B cell (primary cell): ENCODE measurements around the gene SWAP70. TPM values are rescaled to one million over a fixed set of nuclear protein-coding genes. Genes with fewer than 3 reads are reported as not detected.

Experiments
- ATAC-seq: fragments of 200-7000 bp; cut with Tn5 transposase; one replicate; pipeline ENCODE4 v1.10.0; 2021; ENCODE audit warnings: low read depth, mild to moderate bottlenecking, moderate number of reproducible peaks, moderate library complexity
- CTCF ChIA-PET: fragments of 350-600 bp; sonication (Branson Sonifier 250); formaldehyde crosslinking; loops from one replicate; lab custom pipeline; 2021; ENCODE audit warnings: antibody characterized with exemption, inconsistent platforms; lab: Charles Lee
- POLR2A ChIA-PET: fragments of 350-600 bp; sonication (Branson Sonifier 250); formaldehyde crosslinking; loops from one replicate; lab custom pipeline; 2021; ENCODE audit warnings: antibody characterized with exemption; lab: Charles Lee
- DNase-seq: peaks from one replicate; pipeline ENCODE4 v3.0.0; 2013
- H2AFZ ChIP-seq: 2 replicates; pipeline ENCODE4 v1.6.1; 2012; ENCODE audit warnings: mild to moderate bottlenecking, low read depth, low read length; ENCODE audit not compliant: insufficient read depth, poor library complexity, severe bottlenecking
- H3K27ac ChIP-seq, 2 donors: 1 replicate in 1 of 2; 2 replicates in 1 of 2; pipeline ENCODE4 v1.5.1; 2012 to 2013; ENCODE audit warnings: low read length in 2 of 2, mild to moderate bottlenecking in 2 of 2, moderate library complexity in 1 of 2
- H3K27me3 ChIP-seq, 4 experiments: fragments of 200-600 bp in 1 of 4; sonication (generic) in 1 of 4; replicated peaks in 1 of 4; 1 replicate in 2 of 4; 2 replicates in 2 of 4; pipeline versions ENCODE4 v1.6.1 to v1.7.0; 2013 to 2016; ENCODE audit warnings: low read length in 3 of 4, mild to moderate bottlenecking in 2 of 4, mixed read lengths in 1 of 4, moderate library complexity in 1 of 4; ENCODE audit not compliant: insufficient read depth in 4 of 4, control insufficient read depth in 3 of 4; ENCODE audit errors: control extremely low read depth in 1 of 4
- H3K36me3 ChIP-seq, 2 experiments: replicated peaks in 1 of 2; 1 replicate in 1 of 2; 2 replicates in 1 of 2; pipeline versions ENCODE4 v1.6.1 to v1.7.1; 2013; ENCODE audit warnings: low read length in 1 of 2; ENCODE audit not compliant: insufficient read depth in 2 of 2, control insufficient read depth in 1 of 2; ENCODE audit errors: control extremely low read depth in 1 of 2, extremely low read depth in 1 of 2
- H3K4me1 ChIP-seq, 2 donors: fragments of 200-600 bp in 1 of 2; sonication (generic) in 1 of 2; 1 replicate in 1 of 2; 2 replicates in 1 of 2; pipeline versions ENCODE4 v1.5.1 to v1.6.1; 2013 to 2017; ENCODE audit warnings: low read length in 2 of 2; ENCODE audit not compliant: control insufficient read depth in 2 of 2, insufficient read depth in 2 of 2
- H3K4me2 ChIP-seq: replicated peaks from 2 replicates; pipeline ENCODE3; 2012; ENCODE audit warnings: mild to moderate bottlenecking, low read depth, low read length; ENCODE audit not compliant: poor library complexity, severe bottlenecking
- H3K4me3 ChIP-seq, 5 experiments: fragments of 200-600 bp in 1 of 5; sonication (generic) in 1 of 5; 1 replicate in 3 of 5; 2 replicates in 2 of 5; pipeline versions ENCODE4 v1.5.1 to v1.7.0; 2011 to 2016; ENCODE audit warnings: low read length in 4 of 5, mild to moderate bottlenecking in 4 of 5, low read depth in 2 of 5, control low read depth in 1 of 5, moderate library complexity in 1 of 5; ENCODE audit not compliant: insufficient read depth in 1 of 5; ENCODE audit errors: control extremely low read depth in 1 of 5, extremely low read depth in 1 of 5
- H3K79me2 ChIP-seq: fragments of 200-600 bp; sonication (generic); one replicate; pipeline ENCODE4 v1.6.0; 2016; ENCODE audit warnings: low read length; ENCODE audit not compliant: control insufficient read depth, insufficient read depth
- H3K9ac ChIP-seq: fragments of 200-600 bp; sonication (generic); 2 replicates; pipeline ENCODE4 v1.6.1; 2017; ENCODE audit warnings: mild to moderate bottlenecking, low read length, moderate library complexity
- H3K9me3 ChIP-seq, 3 donors: one replicate each; pipeline versions ENCODE4 v1.6.1 to v1.7.1; 2013; ENCODE audit warnings: low read length in 2 of 3; ENCODE audit not compliant: control insufficient read depth in 2 of 3, insufficient read depth in 1 of 3; ENCODE audit errors: control extremely low read depth in 1 of 3
- H4K20me1 ChIP-seq: 2 replicates; pipeline ENCODE4 v1.6.0; 2012; ENCODE audit warnings: mild to moderate bottlenecking, low read length; ENCODE audit not compliant: insufficient read depth, control insufficient read depth, poor library complexity, severe bottlenecking
- H3K27ac Mint-ChIP-seq: one replicate; pipeline ENCODE4 v1.8.0; 2021; ENCODE audit warnings: mixed read lengths
- H3K27me3 Mint-ChIP-seq: one replicate; pipeline ENCODE4 v1.8.0; 2021; ENCODE audit warnings: mixed read lengths
- H3K4me1 Mint-ChIP-seq: one replicate; pipeline ENCODE4 v1.8.0; 2021; ENCODE audit warnings: mixed read lengths
- H3K4me3 Mint-ChIP-seq: one replicate; pipeline ENCODE4 v1.8.0; 2021; ENCODE audit warnings: mixed read lengths
- H3K9me3 Mint-ChIP-seq: one replicate; pipeline ENCODE4 v1.8.0; 2022; ENCODE audit warnings: mixed read lengths; ENCODE audit not compliant: insufficient read depth
- EZH2 ChIP-seq: IDR thresholded peaks from 2 replicates; pipeline ENCODE4 v1.6.1; 2012; ENCODE audit warnings: borderline replicate concordance, low read depth, mild to moderate bottlenecking, moderate library complexity, low read length; ENCODE audit not compliant: insufficient read depth, poor library complexity, severe bottlenecking
- WGBS: methylation state at CpG from one replicate; pipeline ENCODE4 v1.1.5; 2013; ENCODE audit warnings: missing lambda C conversion rate; ENCODE audit not compliant: insufficient coverage; 5-methylcytosine and 5-hydroxymethylcytosine counted together
- intact Hi-C: fragments of 100-400 bp; cut with micrococcal nuclease; formaldehyde crosslinking; loops from one replicate; pipeline ENCODE4 v1.10.0; 2022
- polyA plus RNA-seq: library from polyadenylated mRNA; depleted of rRNA; stranded (reverse); fragments of >200 nt; gene quantifications from 2 replicates; pipeline ENCODE4 v1.2.3, GENCODE V29; 2012
- total RNA-seq, 2 donors: library from RNA; stranded (reverse); fragments of 120-200 nt in 1 of 2; gene quantifications; 1 replicate in 1 of 2; 2 replicates in 1 of 2; pipeline versions ENCODE4 v1.2.3 to v1.2.4, GENCODE V29; 2013 to 2022
- TF ChIP-seq, protein P1 (sequence below): fragments of 200-600 bp; IDR thresholded peaks from one replicate; pipeline ENCODE4 v1.8.0; 2022; ENCODE audit warnings: antibody characterized with exemption, mild to moderate bottlenecking

The SWAP70 gene
- total and polyA plus RNA-seq, 2 donors (not counting 1 experiment from before 2014, with no cell fraction given), result 69.8 to 200 TPM

DNA sequence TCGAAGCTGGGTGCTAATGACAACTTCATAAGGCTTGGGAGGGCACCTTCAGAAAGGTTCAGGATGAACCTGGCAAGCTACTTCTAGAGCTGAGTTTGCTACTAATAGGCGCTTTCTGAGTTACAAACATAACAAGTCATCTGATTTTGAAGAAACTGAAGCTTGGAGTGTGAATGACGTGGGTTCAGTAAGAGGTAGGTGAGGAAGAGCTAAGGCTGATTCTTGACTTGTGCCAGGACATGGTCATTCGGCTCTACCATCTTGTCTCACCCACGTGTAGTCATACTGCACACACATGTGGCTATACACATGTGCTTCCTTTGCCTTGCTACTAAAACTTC lies 56.4 kb downstream of the SWAP70 start:
- WGBS, result 6% methylated on average over 2 of the region's 5 CpGs
- Histone ChIP-seq H3K4me1 (peaks cover 71 to 82% of the 10 kb centered on the region in 2 donors), H3K4me2 (peak overlapping the region; percentile 68), H3K4me3 (peak overlapping the region in 2 of 5 experiments; percentile 13 to 38), H3K36me3 (peaks cover 0 to 61% of the 10 kb centered on the region in 2 experiments), H3K9ac (peak overlapping the region; percentile 39), H3K9me3 (peaks cover 0 to under 1% (median 0%) of the 10 kb centered on the region in 3 donors), H3K27me3 (no peaks in the 10 kb centered on the region), H3K79me2 (peaks cover 97% of the 10 kb centered on the region), H4K20me1 (peaks cover 11% of the 10 kb centered on the region), H2AFZ (peak overlapping the region; percentile 65), H3K27ac (peak overlapping the region; percentile 90 to 93)
- TF ChIP-seq, protein P1, sequence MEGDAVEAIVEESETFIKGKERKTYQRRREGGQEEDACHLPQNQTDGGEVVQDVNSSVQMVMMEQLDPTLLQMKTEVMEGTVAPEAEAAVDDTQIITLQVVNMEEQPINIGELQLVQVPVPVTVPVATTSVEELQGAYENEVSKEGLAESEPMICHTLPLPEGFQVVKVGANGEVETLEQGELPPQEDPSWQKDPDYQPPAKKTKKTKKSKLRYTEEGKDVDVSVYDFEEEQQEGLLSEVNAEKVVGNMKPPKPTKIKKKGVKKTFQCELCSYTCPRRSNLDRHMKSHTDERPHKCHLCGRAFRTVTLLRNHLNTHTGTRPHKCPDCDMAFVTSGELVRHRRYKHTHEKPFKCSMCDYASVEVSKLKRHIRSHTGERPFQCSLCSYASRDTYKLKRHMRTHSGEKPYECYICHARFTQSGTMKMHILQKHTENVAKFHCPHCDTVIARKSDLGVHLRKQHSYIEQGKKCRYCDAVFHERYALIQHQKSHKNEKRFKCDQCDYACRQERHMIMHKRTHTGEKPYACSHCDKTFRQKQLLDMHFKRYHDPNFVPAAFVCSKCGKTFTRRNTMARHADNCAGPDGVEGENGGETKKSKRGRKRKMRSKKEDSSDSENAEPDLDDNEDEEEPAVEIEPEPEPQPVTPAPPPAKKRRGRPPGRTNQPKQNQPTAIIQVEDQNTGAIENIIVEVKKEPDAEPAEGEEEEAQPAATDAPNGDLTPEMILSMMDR, result no peak
- no peak for TF ChIP-seq EZH2
- intact Hi-C loops, result loop anchor here (1.0 to 2.0 kb wide), 2 partner anchors 9 to 19 kb away; no protein-coding TSS in a partner anchor
- DNase-seq (peak; percentile 68), ATAC-seq (peak; percentile 10)
- Mint-ChIP-seq H3K9me3 (peaks cover 3% of the 10 kb centered on the region), H3K4me1 (peaks cover 72% of the 10 kb centered on the region), H3K4me3 (peak overlapping the region; percentile 85), H3K27me3 (no peaks in the 10 kb centered on the region), H3K27ac (peak overlapping the region; percentile 98)
- ChIA-PET CTCF (interaction anchor here (0.7 to 5.8 kb wide), 17 partner anchors 9 to 185 kb away, joined by 3 to 50 read pairs (median 4); partner anchors contain the start of gene WEE1), POLR2A (interaction anchor here (0.7 to 1.9 kb wide), 7 partner anchors 9 to 147 kb away, joined by 3 to 9 read pairs (median 4); partner anchors contain the start of gene WEE1)

DNA sequence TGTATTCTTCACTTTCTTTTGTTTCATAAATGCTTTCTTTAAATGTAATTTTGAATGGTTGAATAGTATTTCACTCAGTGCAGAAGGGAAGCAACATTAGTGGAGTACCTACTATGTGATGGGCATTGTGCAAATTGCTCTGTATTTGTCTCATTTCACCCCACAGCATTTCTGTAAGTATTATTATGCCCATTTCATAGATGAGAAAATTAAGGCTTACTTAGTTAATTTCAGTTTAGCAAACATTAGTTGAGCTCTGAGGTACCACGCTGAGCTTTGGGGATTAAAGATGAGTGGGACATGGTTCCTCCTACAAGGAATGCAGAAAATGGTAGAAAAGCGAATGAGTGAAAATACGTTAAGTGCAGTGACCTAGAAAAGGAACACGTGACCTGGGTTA lies 58.1 kb downstream of the SWAP70 start:
- WGBS, result 89% methylated on average over 4 of the region's 4 CpGs
- Histone ChIP-seq H2AFZ (no peak overlapping the region), H3K9ac (no peak overlapping the region), H3K79me2 (peaks cover 96% of the 10 kb centered on the region), H4K20me1 (peaks cover 6% of the 10 kb centered on the region), H3K27me3 (no peaks in the 10 kb centered on the region), H3K27ac (peak overlapping the region in 1 of 2 donors; percentile 93), H3K4me2 (no peak overlapping the region), H3K9me3 (no peaks in the 10 kb centered on the region), H3K4me1 (peaks cover 69 to 78% of the 10 kb centered on the region in 2 donors), H3K36me3 (peaks cover 0 to 59% of the 10 kb centered on the region in 2 experiments), H3K4me3 (no peak overlapping the region)
- H3K4me3 Mint-ChIP-seq, result no peak overlapping the region
- peaks cover 68% of the 10 kb centered on the region for H3K4me1 Mint-ChIP-seq
- TF ChIP-seq, protein P1, result no peak
- H3K27ac Mint-ChIP-seq, result peak overlapping the region; percentile 85
- ATAC-seq (no peak), DNase-seq (no peak)
- CTCF ChIA-PET, result interaction anchor here (1.1 to 5.8 kb wide), 4 partner anchors 12 to 109 kb away, joined by 4 to 50 read pairs (median 17); no protein-coding TSS in a partner anchor
- POLR2A ChIA-PET, result no interaction called here
- H3K27me3 Mint-ChIP-seq, result no peaks in the 10 kb centered on the region
- H3K9me3 Mint-ChIP-seq, result no peaks in the 10 kb centered on the region
- intact Hi-C loops, result no loop called here
